Stimulated activated CD8-positive, alpha-beta memory T cell treated with anti-CD3 and anti-CD28 coated beads, Interleukin-12 subunit alpha, Interleukin-12 subunit beta, amount 100 ng/mL, for 4 hours (primary cell): ENCODE measurements around the gene MTR.

Source experiments
- DNase-seq: peaks from one replicate; pipeline ENCODE4 v3.0.0-alpha.2; 2020; ENCODE audit warnings: low read depth

The MTR gene

GRCh38 chr1:236779312-236779711, 15.8 kb upstream of the MTR start:
- DNase-seq: no peak

- DNase-seq: no peak
Measured at GRCh38 chr1:236785477-236785876, 9.6 kb upstream of the MTR start.

- no peak for DNase-seq
Measured at GRCh38 chr1:236786453-236786852, 8.6 kb upstream of the MTR start.

GRCh38 chr1:236794585-236795034, 482 bp upstream of the MTR start:
- DNase-seq: no peak

GRCh38 chr1:236795757-236796667, 920 bp downstream of the MTR start:
- DNase-seq: no peak

- DNase-seq: no peak
Measured at GRCh38 chr1:236799001-236799400, 3.9 kb downstream of the MTR start.

GRCh38 chr1:236800002-236800620, 5.0 kb downstream of the MTR start:
- no peak for DNase-seq

GRCh38 chr1:236800623-236801022, 5.5 kb downstream of the MTR start:
- no peak for DNase-seq

GRCh38 chr1:236802264-236802663, 7.2 kb downstream of the MTR start:
- DNase-seq: no peak

- no peak for DNase-seq
Measured at GRCh38 chr1:236806634-236807033, 11.5 kb downstream of the MTR start.

GRCh38 chr1:236808005-236808404, 12.9 kb downstream of the MTR start:
- DNase-seq: no peak

GRCh38 chr1:236808564-236809130, 13.6 kb downstream of the MTR start:
- no peak for DNase-seq

- DNase-seq: no peak
Measured at GRCh38 chr1:236809148-236809547, 14.1 kb downstream of the MTR start.

- no peak for DNase-seq
Measured at GRCh38 chr1:236810018-236810417, 14.9 kb downstream of the MTR start.

- DNase-seq: no peak
Measured at GRCh38 chr1:236812334-236813030, 17.4 kb downstream of the MTR start.

- DNase-seq: no peak
Measured at GRCh38 chr1:236815941-236816340, 20.8 kb downstream of the MTR start.

- DNase-seq: no peak
Measured at GRCh38 chr1:236819856-236820255, 24.8 kb downstream of the MTR start.

GRCh38 chr1:236821091-236821627, 26.1 kb downstream of the MTR start:
- no peak for DNase-seq

- no peak for DNase-seq
Measured at GRCh38 chr1:236823559-236823958, 28.5 kb downstream of the MTR start.

GRCh38 chr1:236829085-236829484, 34.0 kb downstream of the MTR start:
- DNase-seq: no peak

- DNase-seq: no peak
Measured at GRCh38 chr1:236830116-236830515, 35.0 kb downstream of the MTR start.

GRCh38 chr1:236830560-236830959, 35.5 kb downstream of the MTR start:
- no peak for DNase-seq
